Lower leg skin (tissue), 4 donors: ENCODE results near the gene SUSD4. TPM values are rescaled to one million over a fixed set of nuclear protein-coding genes. Genes with fewer than 3 reads are reported as not detected.

ENCODE experiments used
- DNase-seq, 2 donors: peaks; one replicate each; pipeline ENCODE4 v3.0.0-alpha.2; 2019; ENCODE audit warnings: low spot score in 2 of 2
- H3K4me3 ChIP-seq: fragments of 200-600 bp; sonication (generic); 2 replicates; pipeline ENCODE4 v1.5.1; 2017; ENCODE audit warnings: mild to moderate bottlenecking, low read depth; ENCODE audit not compliant: poor library complexity, severe bottlenecking
- CTCF ChIP-seq, 3 donors: fragments of 450-650 bp; IDR thresholded peaks; one replicate each; pipeline ENCODE4 v1.5.1; 2016; ENCODE audit warnings: antibody characterized with exemption in 3 of 3, mild to moderate bottlenecking in 3 of 3, moderate library complexity in 2 of 3
- POLR2A ChIP-seq, 2 donors: fragments of 450-650 bp; IDR thresholded peaks; one replicate each; pipeline ENCODE4 v1.6.1; 2016 to 2017; ENCODE audit warnings: antibody characterized with exemption in 2 of 2, mild to moderate bottlenecking in 1 of 2, moderate library complexity in 1 of 2
- WGBS, 2 donors: methylation state at CpG; one replicate each; pipeline ENCODE4 v1.1.5; 2018; 5-methylcytosine and 5-hydroxymethylcytosine counted together
- intact Hi-C: fragments of 100-400 bp; cut with DNase I; formaldehyde crosslinking; loops from one replicate; pipeline ENCODE4 v1.15.0; 2023; ENCODE audit warnings: low total_unique reads
- total RNA-seq, 4 donors: library from RNA; depleted of rRNA; stranded (reverse); fragments of >200 nt; gene quantifications; one replicate each; pipeline ENCODE4 v1.1.0, GENCODE V29; 2016

SUSD4 gene
- total RNA-seq, 4 donors from 2014 or later = 2.7 to 6.8 (median 3.8) TPM

GRCh38 chr1:223216074-223216473 lies 147.9 kb downstream of the SUSD4 start:
- intact Hi-C loops = no loop called here
- no peak overlapping the region for H3K4me3 ChIP-seq
- no peak for TF ChIP-seq CTCF (IDR thresholded peaks at IDR 0.05)
- TF ChIP-seq POLR2A (IDR thresholded peaks at IDR 0.05) = no peak
- WGBS, 2 donors = 86 to 89% methylated on average over 6 of the region's 6 CpGs
- DNase-seq = peak in 1 of 2 donors; percentile 39

- TF ChIP-seq CTCF (IDR thresholded peaks at IDR 0.05) (no peak), POLR2A (IDR thresholded peaks at IDR 0.05) (no peak)
- intact Hi-C loops = no loop called here
- H3K4me3 ChIP-seq = no peak overlapping the region
- DNase-seq = no peak
- WGBS, 2 donors = 95 to 97% methylated on average over 6 of the region's 6 CpGs
Observed at GRCh38 chr1:223215026-223215425, 148.9 kb downstream of the SUSD4 start.

GRCh38 chr1:223214261-223214807 lies 149.6 kb downstream of the SUSD4 start:
- 74 to 80% methylated on average over 5 of the region's 5 CpGs for WGBS, 2 donors
- DNase-seq = no peak
- no peak for TF ChIP-seq POLR2A (IDR thresholded peaks at IDR 0.05)
- TF ChIP-seq CTCF (IDR thresholded peaks at IDR 0.05) = no peak
- no peak overlapping the region for H3K4me3 ChIP-seq
- intact Hi-C loops = no loop called here

GRCh38 chr1:223212441-223212840 lies 151.5 kb downstream of the SUSD4 start:
- intact Hi-C loops = no loop called here
- TF ChIP-seq POLR2A (IDR thresholded peaks at IDR 0.05) (no peak), CTCF (IDR thresholded peaks at IDR 0.05) (no peak)
- no peak for DNase-seq
- H3K4me3 ChIP-seq = no peak overlapping the region
- WGBS, 2 donors = 78 to 80% methylated on average over 3 of the region's 3 CpGs

- intact Hi-C loops = no loop called here
- DNase-seq = no peak
- 86 to 98% methylated on average over 5 of the region's 5 CpGs for WGBS, 2 donors
- TF ChIP-seq POLR2A (IDR thresholded peaks at IDR 0.05) = no peak
- TF ChIP-seq CTCF (IDR thresholded peaks at IDR 0.05) = no peak
- no peak overlapping the region for H3K4me3 ChIP-seq
Observed at GRCh38 chr1:223211323-223211985, 152.5 kb downstream of the SUSD4 start.

DNA sequence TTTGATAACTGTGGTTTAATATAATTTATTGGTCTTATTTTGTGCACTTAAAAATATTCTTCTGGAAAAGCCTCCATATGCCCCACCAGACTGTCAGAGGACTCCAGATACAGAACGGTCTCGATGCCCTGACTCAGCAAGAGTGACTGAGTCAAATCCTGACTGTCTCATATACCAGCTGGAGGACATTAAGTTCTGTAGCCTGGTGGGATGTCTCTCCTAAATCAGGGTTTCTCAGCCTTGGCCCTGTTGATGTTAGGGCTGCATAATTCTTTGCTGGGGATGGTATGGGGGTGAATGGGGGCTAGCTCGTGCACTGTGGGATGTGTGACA lies 153.2 kb downstream of the SUSD4 start:
- TF ChIP-seq POLR2A (IDR thresholded peaks at IDR 0.05) (no peak), CTCF (IDR thresholded peaks at IDR 0.05) (no peak)
- intact Hi-C loops = no loop called here
- H3K4me3 ChIP-seq = no peak overlapping the region
- 85 to 86% methylated on average over 3 of the region's 3 CpGs for WGBS, 2 donors
- no peak for DNase-seq
